HG02870 (cell line): ENCODE results near the gene FADS6.

ENCODE experiments used
- ATAC-seq: cut with Tn5 transposase; IDR thresholded peaks from one replicate; pipeline ENCODE4 v1.9.1; 2021; ENCODE audit warnings: mild to moderate bottlenecking, moderate library complexity; ENCODE audit not compliant: unreplicated experiment

FADS6 gene

GRCh38 chr17:74892013-74892841 lies 1.2 kb downstream of the FADS6 start:
- ATAC-seq: no peak

DNA sequence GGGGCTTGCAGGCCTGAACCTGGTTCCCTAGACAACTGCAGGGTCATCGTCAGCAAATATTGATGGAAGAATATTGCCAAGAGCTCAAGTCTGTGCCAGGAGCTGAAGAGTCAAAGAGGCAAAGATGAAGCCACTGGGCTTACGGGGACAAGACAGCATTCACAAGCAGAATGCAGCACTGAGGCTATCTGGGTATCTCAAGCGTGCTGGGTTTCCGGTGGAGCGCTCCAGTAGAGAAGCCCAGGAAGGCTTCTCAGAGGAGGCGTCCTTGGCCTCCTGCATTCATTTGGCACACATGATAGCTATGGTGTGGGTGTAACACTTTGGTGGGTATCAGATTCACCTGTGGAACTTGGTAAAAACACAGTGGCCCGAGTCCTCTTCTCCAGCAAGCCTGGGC lies 2.9 kb downstream of the FADS6 start:
- ATAC-seq: no peak

GRCh38 chr17:74888469-74888868 lies 5.0 kb downstream of the FADS6 start:
- ATAC-seq: no peak

DNA sequence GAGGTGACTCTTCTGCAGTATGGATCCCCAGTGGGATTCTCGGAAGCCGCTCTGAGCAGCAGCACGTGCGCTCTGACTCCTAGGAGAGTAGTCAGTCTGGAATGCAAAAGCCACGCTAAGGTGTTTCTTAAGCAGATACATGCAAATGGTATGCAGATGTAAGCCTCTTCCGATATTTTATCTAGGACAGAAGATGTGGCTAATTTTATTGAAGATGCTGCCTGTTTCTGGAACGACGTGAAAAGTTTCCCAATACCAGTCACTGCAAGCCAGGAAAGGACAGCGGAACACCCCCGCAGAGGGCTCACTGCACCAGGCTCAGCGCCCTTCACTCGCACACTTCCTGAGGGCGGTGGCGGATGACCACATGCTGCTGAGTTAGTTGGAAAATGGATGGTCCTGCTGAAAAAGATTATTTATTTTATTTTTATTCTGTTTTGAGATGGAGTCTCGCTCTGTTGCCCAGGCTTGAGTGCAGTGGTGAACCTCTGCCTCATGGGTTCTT lies 10.1 kb downstream of the FADS6 start:
- ATAC-seq: no peak

- ATAC-seq: no peak
These were observed 10.8 kb downstream of the FADS6 start for GRCh38 chr17:74882517-74883240.

DNA sequence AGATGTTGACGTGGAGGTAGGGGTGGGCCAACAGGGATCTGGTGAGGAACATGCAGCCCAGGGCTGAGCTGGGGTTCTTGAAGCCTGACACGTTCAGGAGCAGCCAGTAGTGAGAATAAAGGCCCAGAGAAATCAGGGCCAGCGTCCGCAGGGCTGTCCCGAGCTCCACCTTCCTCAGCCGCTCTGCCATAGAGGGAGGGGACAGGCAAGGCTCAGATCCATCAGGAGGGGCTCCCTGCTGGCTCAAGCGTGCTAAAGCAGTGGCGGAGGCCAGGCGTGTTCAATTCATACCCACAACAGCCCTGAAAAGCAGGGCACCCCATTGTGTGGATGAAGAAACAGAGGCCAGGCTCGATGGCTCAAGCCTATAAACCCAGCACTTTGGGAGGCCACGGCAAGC lies 12.4 kb downstream of the FADS6 start:
- ATAC-seq: no peak

- no peak for ATAC-seq
These were observed 14.1 kb downstream of the FADS6 start for GRCh38 chr17:74879308-74879707.

- no peak for ATAC-seq
These were observed 14.8 kb downstream of the FADS6 start for GRCh38 chr17:74878658-74879057.

DNA sequence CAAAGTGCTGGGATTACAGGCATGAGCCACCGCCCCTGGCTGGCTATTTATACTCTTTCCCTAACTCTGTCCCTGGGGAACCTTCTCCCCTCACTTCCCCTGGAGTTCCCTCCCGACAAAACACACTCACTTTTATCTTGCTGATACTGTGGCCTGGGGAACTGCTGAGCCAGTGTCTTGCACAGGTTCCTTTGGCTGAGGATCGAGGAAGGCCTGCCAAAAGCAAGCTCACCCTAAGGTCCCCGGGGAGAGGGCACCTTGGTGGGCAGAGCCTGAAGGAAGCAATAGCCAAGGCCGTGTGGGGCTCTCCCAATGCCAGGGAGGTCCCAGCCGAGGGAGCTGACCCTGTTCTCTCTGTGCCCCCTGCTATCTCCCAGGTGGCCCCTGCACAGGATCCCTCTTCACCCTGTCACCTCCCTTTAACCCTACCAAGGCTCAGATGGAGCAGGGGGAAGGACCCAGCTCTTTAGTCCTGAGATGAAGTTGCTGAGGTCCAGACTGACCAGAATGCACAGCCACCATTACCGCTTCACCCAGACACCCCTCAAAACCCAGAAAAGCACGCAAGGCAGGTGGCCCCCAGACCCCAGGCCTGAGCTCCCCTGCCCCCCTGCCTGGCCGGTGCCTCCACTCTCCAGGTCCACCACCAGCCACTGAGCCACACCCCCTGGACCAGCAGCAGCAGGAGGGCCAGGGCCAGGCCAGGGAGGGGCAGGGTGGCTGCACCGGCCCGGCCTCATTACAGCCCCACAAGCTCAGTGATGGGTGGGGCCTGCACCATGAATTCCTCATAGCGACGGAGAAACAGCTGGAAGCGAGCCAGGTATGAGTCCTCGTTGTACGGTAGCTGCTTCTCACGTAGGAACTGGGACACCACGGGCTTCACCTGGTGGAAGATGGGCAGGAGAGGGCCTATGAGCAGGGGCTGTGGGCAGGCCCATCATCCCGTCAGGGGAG lies 15.6 kb downstream of the FADS6 start:
- ATAC-seq: no peak

DNA sequence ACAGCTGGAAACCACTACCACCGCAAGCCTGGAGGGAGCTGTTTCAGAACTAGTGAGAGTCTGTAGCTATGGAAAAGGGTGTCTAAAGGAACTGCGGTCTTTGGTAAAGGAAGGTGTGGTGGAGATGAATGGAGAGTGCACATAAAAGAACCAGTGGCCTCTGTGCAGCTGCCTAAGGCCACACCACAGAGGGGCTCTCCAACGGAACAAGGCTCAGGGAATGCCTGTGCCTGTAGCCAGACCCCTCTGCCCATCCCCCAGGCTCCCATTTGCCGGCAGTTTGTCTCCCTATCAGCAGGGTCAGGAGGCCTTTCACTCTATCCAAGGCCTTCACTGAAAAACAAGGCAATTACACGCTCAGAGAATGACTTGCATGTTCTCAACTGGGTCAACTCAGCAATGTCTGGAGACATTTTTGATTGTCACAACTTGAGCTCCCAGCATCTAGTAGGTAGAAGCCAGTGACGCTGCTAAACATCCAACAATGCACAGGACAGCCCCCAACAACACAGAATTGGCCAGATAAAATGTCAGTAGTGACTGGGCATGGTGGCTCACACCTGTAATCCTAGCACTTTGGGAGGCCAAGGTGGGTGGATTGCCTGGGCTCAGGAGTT lies 17.3 kb downstream of the FADS6 start:
- no peak for ATAC-seq

DNA sequence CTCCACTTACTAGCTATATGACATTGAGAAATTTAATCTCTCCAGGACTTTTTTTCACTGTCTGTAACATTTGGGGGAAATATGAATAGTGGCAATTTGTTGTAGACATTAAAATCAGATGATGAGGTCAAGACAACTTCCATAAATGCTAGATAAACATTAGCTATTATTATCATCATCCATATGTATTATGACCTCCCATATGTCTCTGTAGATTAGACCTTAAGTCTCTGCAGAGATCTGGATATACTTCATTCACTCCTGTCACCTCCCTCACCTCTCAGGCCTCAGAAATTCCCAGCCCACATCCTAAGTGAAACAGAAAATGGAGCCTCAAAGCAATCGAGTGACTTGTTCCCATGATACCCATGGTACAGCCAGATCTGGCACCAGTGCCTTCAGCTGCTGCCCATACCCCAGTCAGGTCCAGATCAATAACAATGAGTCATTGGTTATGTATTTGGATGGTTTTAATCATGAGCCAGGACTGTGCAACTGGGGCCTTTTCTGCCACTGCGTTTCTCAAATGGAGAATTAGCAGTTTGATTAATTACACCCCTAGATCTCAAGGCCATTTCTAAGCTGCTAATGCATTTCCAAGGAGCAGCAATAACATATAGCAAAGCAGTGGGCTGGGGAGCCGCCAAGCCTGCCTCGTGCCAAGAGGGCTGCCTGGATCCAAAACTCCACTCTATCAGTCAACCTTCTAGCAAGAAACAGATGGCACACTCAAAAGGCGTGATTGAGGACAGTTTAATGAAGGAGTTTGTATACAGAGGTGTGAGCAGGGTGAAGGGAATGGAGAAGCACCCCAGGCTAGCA lies 18.1 kb downstream of the FADS6 start:
- ATAC-seq: no peak

- ATAC-seq: no peak
These were observed 18.8 kb downstream of the FADS6 start for GRCh38 chr17:74874615-74875037.

DNA sequence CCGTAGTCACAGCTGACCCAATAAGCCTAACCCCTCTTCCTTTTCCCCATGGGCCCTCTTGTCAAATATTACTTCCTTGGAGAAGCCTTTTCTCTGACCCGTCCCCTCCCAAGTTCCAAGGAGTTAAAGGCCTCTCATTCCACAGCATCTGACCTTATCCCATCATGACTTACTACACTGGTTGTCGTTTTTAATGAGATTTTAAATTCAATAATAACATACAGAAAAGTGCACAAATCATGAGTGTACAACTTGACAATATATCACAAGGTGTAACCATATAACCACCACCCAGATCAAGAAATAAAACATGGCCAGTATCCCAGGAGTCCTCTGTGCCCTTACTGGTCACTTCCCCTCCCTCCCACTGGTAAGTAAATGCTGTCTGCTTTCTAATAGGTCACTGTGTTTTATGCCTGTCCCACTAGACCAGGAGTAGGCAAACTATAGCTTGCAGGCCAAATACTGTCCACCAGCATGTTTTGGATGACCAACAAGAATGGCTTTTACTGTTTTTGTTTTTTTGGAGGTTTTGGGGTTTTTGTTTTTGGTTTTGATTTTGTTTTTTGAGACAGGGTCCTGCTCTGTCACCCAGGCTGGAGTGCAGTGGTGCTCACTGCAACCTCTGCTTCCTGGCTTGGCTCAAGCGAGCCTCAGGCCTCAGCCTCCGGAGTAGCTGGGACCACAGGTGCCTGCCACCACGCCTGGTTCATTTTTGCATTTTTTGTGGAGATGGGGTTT lies 19.4 kb downstream of the FADS6 start:
- ATAC-seq: no peak

DNA sequence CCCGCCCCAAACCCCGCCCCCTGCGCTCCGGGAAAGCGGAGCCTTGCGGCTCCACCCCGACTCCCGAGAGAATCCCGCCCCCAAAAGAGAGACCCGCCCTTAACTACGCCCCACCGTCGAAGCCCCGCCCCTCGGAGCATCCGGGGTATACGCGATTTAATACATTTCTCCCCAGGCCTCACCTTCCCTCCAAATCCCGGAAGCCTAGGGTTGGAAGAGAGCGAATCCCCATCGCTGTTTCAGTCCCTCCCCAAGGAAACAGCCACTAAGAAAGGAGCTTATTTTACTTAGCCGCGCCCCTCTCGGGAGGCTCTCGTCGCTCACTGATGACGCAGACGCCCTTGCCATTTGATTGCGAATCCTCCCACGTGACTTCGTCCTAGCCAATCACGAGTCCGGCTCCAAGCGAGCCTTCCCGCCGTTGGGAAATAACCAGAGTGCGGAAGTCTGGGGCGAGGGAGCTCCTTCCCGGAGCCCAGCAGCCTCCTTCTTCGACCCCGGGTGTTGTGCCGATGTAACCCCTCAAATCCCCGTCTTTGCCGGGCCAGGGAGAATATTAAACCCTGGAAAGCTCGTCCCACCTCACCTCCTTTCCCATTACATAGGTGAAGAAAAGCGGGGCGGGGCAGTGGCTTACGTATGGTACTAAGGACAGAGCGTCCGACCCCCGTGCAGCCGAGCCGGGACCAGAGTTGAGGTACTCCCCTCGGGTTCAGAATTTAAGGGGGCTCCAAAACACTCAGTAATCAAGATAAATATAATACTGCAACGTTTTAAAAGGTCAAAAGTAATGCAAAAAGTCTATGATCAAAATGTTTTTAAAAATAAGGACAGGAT lies 20.2 kb downstream of the FADS6 start:
- peak; percentile 91 for ATAC-seq

DNA sequence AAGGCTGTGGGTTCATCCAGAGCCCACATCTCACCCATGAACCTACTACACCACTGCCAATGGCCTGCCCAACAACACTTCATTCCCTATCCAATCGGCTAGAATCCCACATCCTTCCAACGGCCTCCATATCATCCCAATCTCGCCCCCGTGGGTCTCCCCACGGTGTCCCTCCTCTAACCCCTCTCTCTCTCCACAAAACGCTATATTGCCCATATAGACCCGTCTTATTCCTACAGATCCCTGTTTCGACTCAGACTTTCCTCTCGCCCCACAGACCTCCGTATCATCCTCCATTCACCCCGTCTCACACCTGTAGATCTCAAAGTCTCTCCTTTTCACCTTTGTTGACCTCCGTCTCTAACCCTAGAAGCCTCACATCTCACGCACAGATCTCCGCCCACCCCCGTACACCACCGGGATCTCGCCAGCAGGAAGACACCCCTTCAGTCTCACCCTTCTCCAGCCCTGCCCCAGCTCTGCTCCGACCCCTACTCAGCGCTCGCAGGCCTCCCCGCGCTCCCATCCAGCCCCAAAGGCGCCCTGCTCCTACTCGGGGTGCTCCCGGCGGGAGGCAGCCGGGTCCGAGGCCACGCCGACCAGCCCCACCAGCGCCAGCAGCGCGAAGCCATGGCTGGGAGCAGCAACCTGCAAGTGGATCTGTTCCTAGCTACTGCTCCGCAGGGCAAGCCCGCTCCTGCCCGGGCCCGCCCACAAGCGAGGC lies 21.0 kb downstream of the FADS6 start, which contains the start of gene FDXR:
TSS of gene FDXR (minus strand) at position 682 of the 724 bp plus-strand sequence. CDS start at position 632, 50 bp downstream.
- ATAC-seq: peak; percentile 35

DNA sequence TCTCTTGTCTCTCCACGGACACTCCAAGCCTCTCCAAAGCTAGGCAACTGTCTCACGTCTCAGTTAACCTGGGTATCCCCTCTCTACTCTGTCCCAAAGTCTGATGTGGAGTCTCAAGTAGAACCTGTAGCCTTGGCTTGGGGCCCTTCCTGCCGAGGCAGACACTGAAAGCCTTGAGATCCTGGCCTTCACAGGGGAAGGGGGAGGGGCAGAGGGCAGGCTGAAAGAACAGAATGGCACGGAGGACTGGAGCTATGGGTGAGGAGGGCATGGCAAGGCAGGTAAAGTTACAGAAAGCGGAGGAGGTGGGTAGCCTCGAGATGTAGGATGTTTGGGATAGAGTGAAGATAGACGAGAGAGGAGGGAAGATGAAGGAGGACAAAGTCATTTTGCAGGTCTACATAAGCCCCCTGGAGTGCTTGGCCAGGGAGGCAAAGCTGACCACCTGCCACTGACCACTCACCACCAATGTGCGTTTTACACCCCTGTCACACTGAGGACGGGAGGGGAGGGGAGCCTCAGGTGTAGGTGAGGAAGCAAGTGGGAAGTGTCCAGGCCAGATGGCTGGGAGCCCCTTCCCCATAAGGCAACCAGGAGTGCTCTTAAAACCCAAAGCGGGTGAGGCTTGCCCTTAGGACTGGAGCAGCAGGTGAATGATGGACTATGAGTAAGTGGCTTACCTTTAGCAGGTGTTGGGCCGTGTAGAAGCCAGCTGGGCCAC lies 21.9 kb downstream of the FADS6 start:
- ATAC-seq: no peak

- no peak for ATAC-seq
These were observed 22.9 kb downstream of the FADS6 start for GRCh38 chr17:74870512-74870911.
